Astrocyte (in vitro differentiated cells and primary cell): Measurements from ENCODE around the gene EME1. TPM values are rescaled to one million over a fixed set of nuclear protein-coding genes. Genes with fewer than 3 reads are reported as not detected.

Source experiments
- DNase-seq: peaks from one replicate; pipeline ENCODE4 v3.0.0-alpha.2; 2010; ENCODE audit warnings: low read depth
- FAIRE-seq: peaks from 2 replicates; lab custom pipeline; 2011; peaks lifted over from hg19 to GRCh38; lab: Jason Lieb, UNC
- H2AFZ ChIP-seq: 2 replicates; pipeline ENCODE4 v1.6.0; 2012; ENCODE audit warnings: low read depth, low read length, inconsistent platforms
- H3K27ac ChIP-seq: 2 replicates; pipeline ENCODE4 v1.5.1; 2011; ENCODE audit warnings: low read depth, low read length, inconsistent platforms
- H3K27me3 ChIP-seq: 2 replicates; pipeline ENCODE4 v1.6.0; 2011; ENCODE audit warnings: low read length, inconsistent platforms; ENCODE audit not compliant: insufficient read depth
- H3K36me3 ChIP-seq: 2 replicates; pipeline ENCODE4 v1.5.1; 2011; ENCODE audit warnings: low read length, inconsistent platforms; ENCODE audit not compliant: insufficient read depth
- H3K4me1 ChIP-seq: 2 replicates; pipeline ENCODE4 v1.5.1; 2011; ENCODE audit warnings: low read length, inconsistent platforms; ENCODE audit not compliant: insufficient read depth
- H3K4me2 ChIP-seq: 2 replicates; pipeline ENCODE4 v1.6.0; 2012; ENCODE audit warnings: low read length, inconsistent platforms
- H3K4me3 ChIP-seq: 2 replicates; pipeline ENCODE4 v1.5.1; 2011; ENCODE audit warnings: low read depth, mild to moderate bottlenecking, low read length, inconsistent platforms; ENCODE audit not compliant: insufficient read depth
- H3K79me2 ChIP-seq: 2 replicates; pipeline ENCODE4 v1.6.0; 2012; ENCODE audit warnings: mild to moderate bottlenecking, low read length, inconsistent platforms; ENCODE audit not compliant: insufficient read depth
- H3K9ac ChIP-seq: 2 replicates; pipeline ENCODE4 v1.6.0; 2012; ENCODE audit warnings: mild to moderate bottlenecking, low read length, inconsistent platforms
- H3K9me3 ChIP-seq: 2 replicates; pipeline ENCODE4 v1.5.1; 2012; ENCODE audit warnings: low read depth, mild to moderate bottlenecking, low read length, inconsistent platforms; ENCODE audit not compliant: insufficient read depth
- H4K20me1 ChIP-seq: 2 replicates; pipeline ENCODE4 v1.6.0; 2012; ENCODE audit warnings: low read length, inconsistent platforms; ENCODE audit not compliant: insufficient read depth
- H3K27ac Mint-ChIP-seq: one replicate; pipeline ENCODE4 v1.8.0; 2021; ENCODE audit warnings: mild to moderate bottlenecking, mixed read lengths; ENCODE audit not compliant: unreplicated experiment
- H3K27me3 Mint-ChIP-seq: one replicate; pipeline ENCODE4 v1.8.0; 2021; ENCODE audit warnings: low read depth, mixed read lengths; ENCODE audit not compliant: unreplicated experiment
- H3K36me3 Mint-ChIP-seq: one replicate; pipeline ENCODE4 v1.8.0; 2021; ENCODE audit warnings: low read depth, mixed read lengths; ENCODE audit not compliant: unreplicated experiment
- H3K4me1 Mint-ChIP-seq: one replicate; pipeline ENCODE4 v1.8.0; 2021; ENCODE audit warnings: low read depth, mixed read lengths; ENCODE audit not compliant: unreplicated experiment
- H3K4me3 Mint-ChIP-seq: one replicate; pipeline ENCODE4 v1.8.0; 2021; ENCODE audit warnings: mild to moderate bottlenecking, moderate library complexity, mixed read lengths; ENCODE audit not compliant: unreplicated experiment
- H3K9me3 Mint-ChIP-seq: one replicate; pipeline ENCODE4 v1.8.0; 2021; ENCODE audit warnings: mild to moderate bottlenecking, mixed read lengths; ENCODE audit not compliant: unreplicated experiment
- CTCF ChIP-seq: IDR thresholded peaks from 2 replicates; pipeline ENCODE4 v1.5.1; 2011; ENCODE audit warnings: low read depth, mild to moderate bottlenecking, inconsistent platforms, low read length, moderate library complexity; ENCODE audit not compliant: insufficient read depth
- EZH2 ChIP-seq: IDR thresholded peaks from 2 replicates; pipeline ENCODE4 v1.6.1; 2012; ENCODE audit warnings: mild to moderate bottlenecking, low read length, inconsistent platforms; ENCODE audit not compliant: insufficient read depth
- total RNA-seq: library from RNA; stranded (reverse); gene quantifications from 2 replicates; pipeline ENCODE4 v1.2.1, GENCODE V29; 2021

The EME1 gene
- total RNA-seq, 1 donor from 2014 or later = 3.1 TPM

- H3K9me3 Mint-ChIP-seq = no peaks in the 10 kb centered on the region
- H3K27me3 Mint-ChIP-seq = no peaks in the 10 kb centered on the region
- Histone ChIP-seq H3K36me3 (peaks cover 2% of the 10 kb centered on the region), H2AFZ (no peak overlapping the region), H3K4me2 (no peak overlapping the region), H4K20me1 (peaks cover 9% of the 10 kb centered on the region), H3K4me1 (peaks cover 16% of the 10 kb centered on the region), H3K27ac (no peak overlapping the region), H3K27me3 (no peaks in the 10 kb centered on the region), H3K9me3 (no peaks in the 10 kb centered on the region), H3K4me3 (no peak overlapping the region), H3K79me2 (no peaks in the 10 kb centered on the region), H3K9ac (no peak overlapping the region)
- H3K27ac Mint-ChIP-seq = no peak overlapping the region
- TF ChIP-seq CTCF = no peak
- TF ChIP-seq EZH2 = no peak
- DNase-seq (no peak), FAIRE-seq (no peak)
- H3K36me3 Mint-ChIP-seq = peaks cover 8% of the 10 kb centered on the region
- no peak overlapping the region for H3K4me3 Mint-ChIP-seq
- H3K4me1 Mint-ChIP-seq = peaks cover 10% of the 10 kb centered on the region
Observed at GRCh38 chr17:50429793-50430192, 56.8 kb downstream of the EME1 start.

Other genes starting within 250 kb of the EME1 start
- gene SAMD14, start 243.1 kb upstream of the EME1 start, total RNA-seq = 9.7 and 10.8 TPM in 2 replicates
- 73.6 and 75.9 TPM in 2 replicates for gene PPP1R9B, start 222.6 kb upstream of the EME1 start, total RNA-seq
- 0.32 TPM in 1 of 2 replicates, not detected in the other for gene SGCA, start 207.2 kb upstream of the EME1 start, total RNA-seq
- gene COL1A1, start 171.6 kb upstream of the EME1 start, total RNA-seq = 12,796 and 18,656 TPM in 2 replicates
- 18.3 and 28.2 TPM in 2 replicates for gene TMEM92, start 98.8 kb upstream of the EME1 start, total RNA-seq
- gene XYLT2, start 27.1 kb upstream of the EME1 start, total RNA-seq = 41.0 and 47.3 TPM in 2 replicates
- gene MRPL27, start within 50 bp of the EME1 start, total RNA-seq = 57.3 and 60.3 TPM in 2 replicates
- 180 and 185 TPM in 2 replicates for gene LRRC59, start 24.3 kb downstream of the EME1 start, total RNA-seq
- 28.3 and 43.3 TPM in 2 replicates for gene ACSF2, start 53.0 kb downstream of the EME1 start, total RNA-seq
- gene CHAD, start 95.7 kb downstream of the EME1 start, total RNA-seq = not detected in 2 replicates
- 18.8 and 21.6 TPM in 2 replicates for gene RSAD1, start 105.6 kb downstream of the EME1 start, total RNA-seq
- gene MYCBPAP, start 135.2 kb downstream of the EME1 start, total RNA-seq = 0.99 and 1.4 TPM in 2 replicates
- 0.24 and 1.7 TPM in 2 replicates for gene EPN3, start 159.5 kb downstream of the EME1 start, total RNA-seq
- gene SPATA20, start 173.9 kb downstream of the EME1 start, total RNA-seq = 32.0 and 35.9 TPM in 2 replicates
- gene CACNA1G, start 187.5 kb downstream of the EME1 start, total RNA-seq = 0.27 and 0.36 TPM in 2 replicates